ENCODE measurements around the gene PRR29. TPM values are rescaled to one million over a fixed set of nuclear protein-coding genes. Genes with fewer than 3 reads are reported as not detected.

The PRR29 gene
- total RNA-seq, 2 donors from 2014 or later = not detected

- H3K27ac ChIP-seq = no peak overlapping the region
- TF ChIP-seq CTCF (IDR thresholded peaks at IDR 0.05) = no peak
- DNase-seq (ENCODE audit: low spot score) (no peak), ATAC-seq (ENCODE audit: insufficient number of reproducible peaks, low FRiP score, low read depth) (no peak)
- no peak overlapping the region for H3K4me3 ChIP-seq
- no peaks in the 10 kb centered on the region for H3K4me1 ChIP-seq (ENCODE audit: control insufficient read depth in 1 of 2, low read depth in 2 of 2)
- H3K36me3 ChIP-seq = no peaks in the 10 kb centered on the region
- no peaks in the 10 kb centered on the region for H3K9me3 ChIP-seq
- no peaks in the 10 kb centered on the region for H3K27me3 ChIP-seq (replicated peaks; ENCODE audit: insufficient read depth)
Observed at GRCh38 chr17:64008830-64009229, 10.7 kb downstream of the PRR29 start.

GRCh38 chr17:64009571-64010402 is 11.6 kb downstream of the PRR29 start:
- Histone ChIP-seq H3K4me3 (no peak overlapping the region), H3K27ac (no peak overlapping the region), H3K27me3 (replicated peaks; ENCODE audit: insufficient read depth) (no peaks in the 10 kb centered on the region), H3K36me3 (no peaks in the 10 kb centered on the region), H3K9me3 (no peaks in the 10 kb centered on the region), H3K4me1 (ENCODE audit: control insufficient read depth in 1 of 2, low read depth in 2 of 2) (no peaks in the 10 kb centered on the region)
- DNase-seq (ENCODE audit: low spot score) = no peak
- TF ChIP-seq CTCF (IDR thresholded peaks at IDR 0.05) = no peak
- ATAC-seq (ENCODE audit: insufficient number of reproducible peaks, low FRiP score, low read depth) = no peak

GRCh38 chr17:64015447-64015846 is 17.3 kb downstream of the PRR29 start:
- H3K27ac ChIP-seq = no peak overlapping the region
- H3K9me3 ChIP-seq = no peaks in the 10 kb centered on the region
- no peak for ATAC-seq (ENCODE audit: insufficient number of reproducible peaks, low FRiP score, low read depth)
- no peak for TF ChIP-seq CTCF (IDR thresholded peaks at IDR 0.05)
- no peaks in the 10 kb centered on the region for H3K27me3 ChIP-seq (replicated peaks; ENCODE audit: insufficient read depth)
- no peaks in the 10 kb centered on the region for H3K4me1 ChIP-seq (ENCODE audit: control insufficient read depth in 1 of 2, low read depth in 2 of 2)
- no peak for DNase-seq (ENCODE audit: low spot score)
- H3K4me3 ChIP-seq = no peak overlapping the region
- H3K36me3 ChIP-seq = no peaks in the 10 kb centered on the region

GRCh38 chr17:64016231-64016784 is 18.2 kb downstream of the PRR29 start:
- H3K36me3 ChIP-seq = no peaks in the 10 kb centered on the region
- ATAC-seq (ENCODE audit: insufficient number of reproducible peaks, low FRiP score, low read depth) (no peak), DNase-seq (ENCODE audit: low spot score) (no peak)
- H3K4me1 ChIP-seq (ENCODE audit: control insufficient read depth in 1 of 2, low read depth in 2 of 2) = no peaks in the 10 kb centered on the region
- H3K9me3 ChIP-seq = no peaks in the 10 kb centered on the region
- H3K27me3 ChIP-seq (replicated peaks; ENCODE audit: insufficient read depth) = no peaks in the 10 kb centered on the region
- H3K4me3 ChIP-seq = no peak overlapping the region
- no peak for TF ChIP-seq CTCF (IDR thresholded peaks at IDR 0.05)
- no peak overlapping the region for H3K27ac ChIP-seq

GRCh38 chr17:64016974-64017373 is 18.8 kb downstream of the PRR29 start:
- ATAC-seq (ENCODE audit: insufficient number of reproducible peaks, low FRiP score, low read depth) = no peak
- Histone ChIP-seq H3K36me3 (no peaks in the 10 kb centered on the region), H3K27me3 (replicated peaks; ENCODE audit: insufficient read depth) (no peaks in the 10 kb centered on the region), H3K27ac (no peak overlapping the region), H3K4me1 (ENCODE audit: control insufficient read depth in 1 of 2, low read depth in 2 of 2) (no peaks in the 10 kb centered on the region), H3K4me3 (no peak overlapping the region), H3K9me3 (no peaks in the 10 kb centered on the region)
- no peak for DNase-seq (ENCODE audit: low spot score)
- TF ChIP-seq CTCF (IDR thresholded peaks at IDR 0.05) = no peak

Data from thoracic aorta (tissue), 2 donors.